ENCODE results near the gene SAMD4A.

Gene SAMD4A

DNA sequence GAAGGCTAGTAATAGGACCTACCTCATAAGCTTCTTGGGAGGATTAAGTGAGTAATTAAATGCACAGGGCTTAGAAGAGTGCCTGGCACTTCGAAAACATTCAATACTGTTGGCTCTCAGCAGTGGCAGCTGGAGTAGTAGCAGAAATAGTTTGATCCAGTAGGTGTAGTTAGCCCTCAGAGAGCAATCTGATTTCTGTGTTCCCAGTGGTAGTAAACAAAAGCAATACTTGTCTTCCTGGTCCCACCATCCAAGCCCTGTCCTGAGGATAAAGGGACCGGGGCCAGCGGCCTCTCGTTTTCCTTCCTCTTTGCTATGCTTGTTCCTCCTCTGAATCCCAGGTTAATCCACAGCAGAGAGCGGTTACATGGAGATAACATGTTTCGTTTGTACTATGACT lies 131.6 kb downstream of the SAMD4A start:
- no peak for TF ChIP-seq CTCF (IDR thresholded peaks at IDR 0.05)
- DNase-seq (ENCODE audit: low spot score) = no peak
- peak overlapping the region; percentile 61 to 65 for H3K27ac ChIP-seq
- H3K4me3 ChIP-seq = no peak overlapping the region

DNA sequence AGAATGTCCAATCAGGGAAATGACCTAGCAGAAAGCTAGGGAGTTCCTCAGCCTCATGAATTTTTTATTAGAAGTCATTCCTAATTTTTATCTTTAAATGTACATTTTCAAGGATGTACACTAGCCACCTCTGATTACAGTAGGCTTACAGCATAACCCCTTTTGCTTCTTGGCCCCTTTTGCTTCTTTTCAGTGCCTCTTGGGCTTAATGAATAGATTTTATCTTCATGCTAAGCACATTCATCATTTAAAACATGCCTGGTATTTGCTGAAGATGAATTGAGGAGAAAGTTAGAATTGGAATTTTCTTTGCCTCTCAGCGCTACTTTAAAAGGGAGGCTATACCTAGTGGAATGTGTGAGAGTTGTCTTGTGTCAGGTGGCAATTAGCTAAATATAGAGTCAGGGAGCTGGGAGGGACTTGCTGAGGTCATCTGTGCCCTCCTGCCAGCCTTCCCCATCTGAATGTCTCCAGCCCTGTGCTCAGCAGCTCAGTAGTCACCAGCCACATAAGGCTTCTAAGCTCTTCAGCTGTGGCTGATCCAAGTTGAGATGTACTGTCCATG lies 132.1 kb downstream of the SAMD4A start:
- no peak for DNase-seq (ENCODE audit: low spot score)
- Histone ChIP-seq H3K4me3 (no peak overlapping the region), H3K27ac (peak overlapping the region; percentile 48 to 61)
- TF ChIP-seq CTCF (IDR thresholded peaks at IDR 0.05) = no peak

- no peak for TF ChIP-seq CTCF (IDR thresholded peaks at IDR 0.05)
- DNase-seq (ENCODE audit: low spot score) = no peak
- Histone ChIP-seq H3K4me3 (no peak overlapping the region), H3K27ac (peak overlapping the region; percentile 13 to 61)
Observed at GRCh38 chr14:54699735-54700134, 132.8 kb downstream of the SAMD4A start.

- H3K27ac ChIP-seq = no peak overlapping the region
- DNase-seq (ENCODE audit: low spot score) = no peak
- TF ChIP-seq CTCF (IDR thresholded peaks at IDR 0.05) = no peak
- H3K4me3 ChIP-seq = no peak overlapping the region
Observed at GRCh38 chr14:54700717-54701116, 133.8 kb downstream of the SAMD4A start.

DNA sequence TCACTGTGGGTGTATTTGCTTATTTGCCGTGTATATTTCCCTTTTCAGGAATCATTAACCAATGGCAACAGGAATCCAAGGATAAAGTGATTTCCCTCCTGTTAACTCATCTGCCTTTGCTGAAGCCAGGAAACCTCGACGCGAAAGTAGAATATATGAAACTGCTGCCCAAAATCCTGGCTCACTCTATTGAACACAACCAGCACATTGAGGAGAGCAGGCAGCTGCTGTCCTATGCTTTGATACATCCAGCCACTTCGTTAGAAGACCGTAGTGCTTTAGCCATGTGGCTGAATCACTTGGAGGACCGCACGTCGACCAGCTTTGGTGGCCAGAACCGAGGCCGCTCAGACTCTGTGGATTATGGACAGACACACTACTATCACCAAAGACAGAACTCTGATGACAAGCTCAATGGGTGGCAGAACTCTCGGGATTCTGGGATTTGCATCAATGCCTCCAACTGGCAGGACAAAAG lies 135.1 kb downstream of the SAMD4A start:
- no peak for TF ChIP-seq CTCF (IDR thresholded peaks at IDR 0.05)
- no peak overlapping the region for H3K4me3 ChIP-seq
- H3K27ac ChIP-seq = no peak overlapping the region
- no peak for DNase-seq (ENCODE audit: low spot score)

- DNase-seq (ENCODE audit: low spot score) = no peak
- TF ChIP-seq CTCF (IDR thresholded peaks at IDR 0.05) = no peak
- Histone ChIP-seq H3K4me3 (no peak overlapping the region), H3K27ac (no peak overlapping the region)
Observed at GRCh38 chr14:54702492-54702891, 135.6 kb downstream of the SAMD4A start.

DNA sequence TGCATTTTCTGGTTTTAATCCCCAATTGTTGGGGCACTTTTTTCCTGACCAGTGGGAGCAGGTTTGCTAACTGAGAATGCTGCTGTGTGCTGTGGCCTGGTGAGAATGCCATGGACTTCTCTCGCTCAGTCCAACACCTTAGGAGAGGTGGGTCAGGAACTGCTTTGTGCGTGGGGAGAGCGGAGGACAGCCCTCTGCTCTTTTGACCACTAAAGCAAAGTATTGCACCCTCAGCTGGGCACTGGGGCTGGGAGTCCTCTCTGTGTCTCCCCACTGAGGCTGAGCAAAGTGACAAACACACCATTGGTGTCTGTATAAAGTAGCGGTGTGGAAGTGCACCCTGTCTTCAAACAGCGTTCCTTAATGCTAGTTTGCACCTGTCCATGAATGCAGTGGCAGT lies 136.2 kb downstream of the SAMD4A start:
- TF ChIP-seq CTCF (IDR thresholded peaks at IDR 0.05) = no peak
- DNase-seq (ENCODE audit: low spot score) = no peak
- H3K27ac ChIP-seq = no peak overlapping the region
- no peak overlapping the region for H3K4me3 ChIP-seq

Measured in coronary artery (tissue), 2 donors.